Measurements from ENCODE around the gene SPACA1. TPM values are rescaled to one million over a fixed set of nuclear protein-coding genes. Genes with fewer than 3 reads are reported as not detected.

The SPACA1 gene
- total RNA-seq, 1 experiment from 2014 or later = not detected

- no peak for DNase-seq (ENCODE audit: low read depth)
Observed at GRCh38 chr6:88105741-88106340, 58.2 kb downstream of the SPACA1 start.

GRCh38 chr6:88107241-88107640 lies 59.6 kb downstream of the SPACA1 start:
- no peak for DNase-seq (ENCODE audit: low read depth)

DNA sequence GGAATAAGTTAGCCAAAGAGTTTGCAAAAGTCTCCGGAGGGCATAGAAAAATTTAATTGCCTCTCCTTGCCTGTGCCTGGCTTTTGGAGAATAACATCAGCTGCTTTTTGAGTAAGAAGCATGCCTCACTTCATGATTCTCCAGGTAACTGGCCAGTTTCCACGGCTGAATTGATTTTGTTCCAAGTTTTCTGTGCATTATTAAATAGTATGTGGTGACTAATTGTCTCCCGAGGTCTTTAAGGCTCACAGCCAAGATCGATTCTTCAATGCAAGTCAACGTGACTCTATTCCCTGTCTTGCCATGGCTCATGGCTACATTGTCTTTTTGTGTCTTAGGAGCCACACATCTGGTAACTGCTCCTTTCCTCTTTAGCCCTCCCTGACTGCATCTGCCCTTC lies 64.3 kb downstream of the SPACA1 start:
- DNase-seq (ENCODE audit: low read depth) = no peak

GRCh38 chr6:88114838-88115237 lies 67.2 kb downstream of the SPACA1 start:
- no peak for DNase-seq (ENCODE audit: low read depth)

- no peak for DNase-seq (ENCODE audit: low read depth)
Observed at GRCh38 chr6:88115307-88115706, 67.7 kb downstream of the SPACA1 start.

- no peak for DNase-seq (ENCODE audit: low read depth)
Observed at GRCh38 chr6:88116276-88116675, 68.6 kb downstream of the SPACA1 start.

Other genes with a start within 250 kb of the SPACA1 start
- 0.64 and 1.7 TPM in 2 replicates for gene CNR1, start 118.5 kb downstream of the SPACA1 start, total RNA-seq (2014; rRNA removed; shearing (Covaris generic))